ENCODE results near the gene MCC.

Gene MCC

DNA sequence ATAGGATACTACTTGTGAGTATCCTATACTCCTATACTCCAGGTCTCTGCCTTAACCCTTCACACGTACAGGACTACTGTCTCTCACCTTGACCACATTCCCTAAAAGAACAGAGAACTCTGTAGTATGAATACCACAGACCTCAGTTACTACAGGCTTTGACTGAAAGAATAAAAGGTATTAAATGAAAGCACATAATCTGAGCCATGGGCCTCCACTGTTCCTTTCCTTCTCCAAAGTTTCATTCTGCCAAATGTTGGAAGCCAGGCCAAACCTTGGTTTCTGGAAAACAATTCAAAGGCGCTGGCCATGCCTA is 244.9 kb downstream of the MCC start:
- Histone ChIP-seq H3K27ac (replicated peaks) (no peak overlapping the region), H3K27me3 (ENCODE audit: insufficient read depth, poor library complexity, severe bottlenecking) (no peaks in the 10 kb centered on the region), H3K4me3 (replicated peaks; ENCODE audit: insufficient read depth, low read length) (no peak overlapping the region)
- no peak for DNase-seq (ENCODE audit: low read depth in 1 of 2, low spot score in 1 of 2)
- TF ChIP-seq, protein P1, sequence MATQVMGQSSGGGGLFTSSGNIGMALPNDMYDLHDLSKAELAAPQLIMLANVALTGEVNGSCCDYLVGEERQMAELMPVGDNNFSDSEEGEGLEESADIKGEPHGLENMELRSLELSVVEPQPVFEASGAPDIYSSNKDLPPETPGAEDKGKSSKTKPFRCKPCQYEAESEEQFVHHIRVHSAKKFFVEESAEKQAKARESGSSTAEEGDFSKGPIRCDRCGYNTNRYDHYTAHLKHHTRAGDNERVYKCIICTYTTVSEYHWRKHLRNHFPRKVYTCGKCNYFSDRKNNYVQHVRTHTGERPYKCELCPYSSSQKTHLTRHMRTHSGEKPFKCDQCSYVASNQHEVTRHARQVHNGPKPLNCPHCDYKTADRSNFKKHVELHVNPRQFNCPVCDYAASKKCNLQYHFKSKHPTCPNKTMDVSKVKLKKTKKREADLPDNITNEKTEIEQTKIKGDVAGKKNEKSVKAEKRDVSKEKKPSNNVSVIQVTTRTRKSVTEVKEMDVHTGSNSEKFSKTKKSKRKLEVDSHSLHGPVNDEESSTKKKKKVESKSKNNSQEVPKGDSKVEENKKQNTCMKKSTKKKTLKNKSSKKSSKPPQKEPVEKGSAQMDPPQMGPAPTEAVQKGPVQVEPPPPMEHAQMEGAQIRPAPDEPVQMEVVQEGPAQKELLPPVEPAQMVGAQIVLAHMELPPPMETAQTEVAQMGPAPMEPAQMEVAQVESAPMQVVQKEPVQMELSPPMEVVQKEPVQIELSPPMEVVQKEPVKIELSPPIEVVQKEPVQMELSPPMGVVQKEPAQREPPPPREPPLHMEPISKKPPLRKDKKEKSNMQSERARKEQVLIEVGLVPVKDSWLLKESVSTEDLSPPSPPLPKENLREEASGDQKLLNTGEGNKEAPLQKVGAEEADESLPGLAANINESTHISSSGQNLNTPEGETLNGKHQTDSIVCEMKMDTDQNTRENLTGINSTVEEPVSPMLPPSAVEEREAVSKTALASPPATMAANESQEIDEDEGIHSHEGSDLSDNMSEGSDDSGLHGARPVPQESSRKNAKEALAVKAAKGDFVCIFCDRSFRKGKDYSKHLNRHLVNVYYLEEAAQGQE (IDR thresholded peaks at IDR 0.05; ENCODE audit: insufficient replicate concordance, low read depth): no peak
- TF ChIP-seq CTCF (IDR thresholded peaks at IDR 0.05; ENCODE audit: insufficient read depth, low read length) (no peak), SPI1 (IDR thresholded peaks at IDR 0.05; ENCODE audit: borderline replicate concordance, low read depth) (no peak), POLR2AphosphoS5 (IDR thresholded peaks at IDR 0.05; ENCODE audit: low read depth) (no peak), GABPA (IDR thresholded peaks at IDR 0.05; ENCODE audit: low read depth) (no peak)

GRCh38 chr5:113242481-113243348 is 245.5 kb downstream of the MCC start:
- DNase-seq (ENCODE audit: low read depth in 1 of 2, low spot score in 1 of 2): no peak
- no peak overlapping the region for H3K27ac ChIP-seq (replicated peaks)
- H3K4me3 ChIP-seq (replicated peaks; ENCODE audit: insufficient read depth, low read length): no peak overlapping the region
- TF ChIP-seq, protein P1 (IDR thresholded peaks at IDR 0.05; ENCODE audit: insufficient replicate concordance, low read depth): no peak
- TF ChIP-seq SPI1 (IDR thresholded peaks at IDR 0.05; ENCODE audit: borderline replicate concordance, low read depth) (no peak), CTCF (IDR thresholded peaks at IDR 0.05; ENCODE audit: insufficient read depth, low read length) (no peak), GABPA (IDR thresholded peaks at IDR 0.05; ENCODE audit: low read depth) (no peak), POLR2AphosphoS5 (IDR thresholded peaks at IDR 0.05; ENCODE audit: low read depth) (no peak)
- H3K27me3 ChIP-seq (ENCODE audit: insufficient read depth, poor library complexity, severe bottlenecking): no peaks in the 10 kb centered on the region

- Histone ChIP-seq H3K4me3 (replicated peaks; ENCODE audit: insufficient read depth, low read length) (no peak overlapping the region), H3K27ac (replicated peaks) (no peak overlapping the region), H3K27me3 (ENCODE audit: insufficient read depth, poor library complexity, severe bottlenecking) (no peaks in the 10 kb centered on the region)
- DNase-seq (ENCODE audit: low read depth in 1 of 2, low spot score in 1 of 2): no peak
- TF ChIP-seq POLR2AphosphoS5 (IDR thresholded peaks at IDR 0.05; ENCODE audit: low read depth) (no peak), CTCF (IDR thresholded peaks at IDR 0.05; ENCODE audit: insufficient read depth, low read length) (no peak), SPI1 (IDR thresholded peaks at IDR 0.05; ENCODE audit: borderline replicate concordance, low read depth) (no peak), GABPA (IDR thresholded peaks at IDR 0.05; ENCODE audit: low read depth) (no peak)
- TF ChIP-seq, protein P1 (IDR thresholded peaks at IDR 0.05; ENCODE audit: insufficient replicate concordance, low read depth): no peak
Measured at GRCh38 chr5:113240951-113241726, 247.1 kb downstream of the MCC start.
